ENCODE data around the gene PDP2.
A peak's percentile ranks its signal among the peaks of the same experiment; 100 is the strongest.

PDP2 gene

DNA sequence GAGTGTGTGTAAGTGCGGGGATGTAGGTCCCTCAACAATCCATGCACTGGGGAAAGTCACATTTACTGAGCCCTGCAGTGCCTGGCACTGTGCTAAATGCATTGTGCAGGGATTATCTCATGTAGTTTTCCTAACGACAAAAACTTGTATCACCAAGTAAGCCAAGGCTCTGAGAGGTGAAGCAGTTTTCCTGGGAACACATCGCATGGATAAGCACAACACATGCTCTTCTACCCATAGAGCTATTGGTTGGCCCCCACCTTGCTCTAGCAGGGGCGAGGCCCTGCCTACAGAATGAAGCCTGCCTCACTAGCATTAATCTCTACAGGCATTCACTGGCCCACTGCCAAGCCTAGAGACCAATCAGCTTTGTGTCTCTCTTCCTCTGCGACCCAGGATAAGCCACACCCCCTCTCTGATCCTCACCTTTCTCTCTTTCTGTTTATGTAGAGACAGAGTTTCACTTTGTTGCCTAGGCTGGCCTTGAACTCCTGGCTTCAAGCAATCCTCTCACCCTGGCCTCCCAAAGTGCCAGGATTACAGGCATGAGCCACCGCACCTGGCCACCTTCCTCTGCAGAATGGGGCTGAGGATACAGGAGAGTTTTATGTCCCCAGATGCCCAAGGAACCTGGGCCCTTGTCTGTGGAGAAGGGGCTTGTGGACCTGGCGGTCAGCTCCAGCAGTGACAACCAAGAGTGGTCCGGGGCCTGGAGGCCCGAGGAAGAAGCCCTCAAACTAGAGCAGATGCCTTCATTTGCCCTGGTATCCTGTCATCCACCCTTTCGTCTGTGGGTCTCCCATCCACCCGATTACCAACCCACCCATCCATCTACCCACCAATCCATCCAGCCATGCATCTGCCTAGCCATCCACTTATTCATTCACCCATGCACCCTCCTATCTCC, 25.6 kb downstream of the PDP2 start:
- DNase-seq, result peak; percentile 3

DNA sequence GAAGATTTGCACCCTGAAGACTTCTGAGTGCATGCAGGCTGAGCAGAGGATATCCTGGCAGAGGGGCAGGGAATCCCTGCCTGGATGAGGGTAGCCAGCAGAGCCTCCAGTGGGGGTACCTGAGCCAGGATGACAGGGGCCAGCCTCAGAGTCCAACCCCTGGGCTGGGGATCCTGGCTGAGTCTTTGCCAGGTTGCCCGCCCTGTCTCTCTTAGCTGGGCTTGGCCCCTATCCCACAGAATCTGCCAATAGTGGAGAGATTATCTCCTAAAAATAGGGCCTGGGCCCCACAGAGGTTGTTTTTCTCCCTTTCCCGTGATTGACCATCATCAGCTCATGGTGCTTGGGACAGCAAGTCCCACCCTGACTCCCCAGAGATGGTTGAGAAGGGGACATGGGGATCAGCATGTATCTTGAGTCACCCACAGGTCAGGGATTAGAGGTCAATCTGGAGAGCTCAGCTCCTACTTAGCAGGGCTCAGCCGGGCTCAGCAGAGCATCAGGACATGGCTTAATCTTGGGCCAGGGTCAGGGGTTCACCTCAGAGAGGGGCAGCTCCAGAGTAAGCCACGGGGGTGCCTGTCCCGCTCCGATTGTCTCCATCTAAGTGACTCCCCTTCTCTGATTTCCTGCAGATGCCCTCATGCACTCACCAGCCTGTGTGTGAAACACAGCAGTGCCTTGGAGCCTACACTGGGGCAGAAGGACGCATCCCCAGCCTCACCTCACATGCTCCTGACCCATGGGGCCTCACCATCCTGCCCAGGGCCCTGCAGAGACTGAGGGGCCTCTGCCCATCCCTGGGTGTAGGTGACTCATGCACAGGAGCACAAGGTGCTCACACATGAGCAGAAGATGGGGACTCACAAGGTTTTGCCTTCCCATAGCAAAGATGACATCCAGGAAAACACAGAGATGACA, 26.9 kb downstream of the PDP2 start:
- DNase-seq, result no peak

DNA sequence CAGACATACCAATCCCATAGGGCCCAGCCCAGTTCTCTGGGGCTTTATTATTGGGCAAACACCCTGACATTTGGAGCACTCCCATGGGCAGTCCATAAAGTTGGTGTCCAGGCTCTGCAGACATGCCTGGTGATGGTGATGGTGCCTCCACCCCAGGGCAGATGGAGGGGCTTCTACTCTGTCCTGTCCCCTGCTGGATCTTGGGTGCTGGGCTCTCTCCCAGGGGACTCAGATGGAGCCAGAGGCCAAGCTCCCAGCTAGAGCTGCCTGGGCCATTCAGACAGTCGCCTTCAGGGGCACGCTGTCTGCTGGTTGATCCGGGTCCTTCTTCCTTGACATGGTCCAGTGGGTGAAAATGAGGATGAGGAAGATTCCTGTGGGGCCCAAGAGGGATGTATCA, 27.8 kb downstream of the PDP2 start:
- no peak for DNase-seq

DNA sequence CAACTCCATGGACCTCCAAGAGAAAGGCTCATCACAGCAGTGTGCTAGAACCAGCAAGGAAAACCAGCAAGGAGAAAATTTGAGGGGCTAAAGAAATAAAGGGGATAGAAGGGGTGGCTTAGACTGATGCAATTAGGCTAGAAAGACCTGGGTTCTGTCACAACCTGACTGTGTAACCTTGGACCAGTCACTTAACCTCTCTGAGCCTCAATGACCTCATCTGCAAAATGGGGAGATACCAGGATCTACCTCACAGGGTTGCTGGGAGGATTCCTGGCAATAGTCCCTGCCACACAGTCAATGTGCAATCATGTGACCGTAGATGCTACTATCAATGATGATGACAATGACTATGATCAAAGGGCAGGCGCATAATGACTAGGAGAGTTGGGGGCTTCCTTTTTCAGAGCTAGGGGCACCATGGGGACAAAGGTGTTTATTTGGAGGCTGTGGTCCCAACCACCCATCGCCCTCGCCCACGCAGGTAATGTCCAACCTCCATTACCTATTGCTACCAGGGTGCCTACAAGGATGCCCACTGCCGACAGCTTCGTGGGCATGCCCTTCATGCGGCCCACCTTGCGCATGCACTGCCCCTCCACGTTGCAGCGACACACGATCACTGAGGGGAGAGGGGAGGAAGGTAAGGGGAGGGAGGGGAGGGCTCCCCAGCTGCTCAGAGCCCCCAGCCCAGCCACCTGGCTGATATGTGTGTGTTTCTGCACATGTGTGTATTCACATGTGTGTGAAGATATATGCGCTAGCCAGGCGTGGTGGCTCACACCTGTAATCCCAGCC, 28.6 kb downstream of the PDP2 start:
- no peak for DNase-seq

DNA sequence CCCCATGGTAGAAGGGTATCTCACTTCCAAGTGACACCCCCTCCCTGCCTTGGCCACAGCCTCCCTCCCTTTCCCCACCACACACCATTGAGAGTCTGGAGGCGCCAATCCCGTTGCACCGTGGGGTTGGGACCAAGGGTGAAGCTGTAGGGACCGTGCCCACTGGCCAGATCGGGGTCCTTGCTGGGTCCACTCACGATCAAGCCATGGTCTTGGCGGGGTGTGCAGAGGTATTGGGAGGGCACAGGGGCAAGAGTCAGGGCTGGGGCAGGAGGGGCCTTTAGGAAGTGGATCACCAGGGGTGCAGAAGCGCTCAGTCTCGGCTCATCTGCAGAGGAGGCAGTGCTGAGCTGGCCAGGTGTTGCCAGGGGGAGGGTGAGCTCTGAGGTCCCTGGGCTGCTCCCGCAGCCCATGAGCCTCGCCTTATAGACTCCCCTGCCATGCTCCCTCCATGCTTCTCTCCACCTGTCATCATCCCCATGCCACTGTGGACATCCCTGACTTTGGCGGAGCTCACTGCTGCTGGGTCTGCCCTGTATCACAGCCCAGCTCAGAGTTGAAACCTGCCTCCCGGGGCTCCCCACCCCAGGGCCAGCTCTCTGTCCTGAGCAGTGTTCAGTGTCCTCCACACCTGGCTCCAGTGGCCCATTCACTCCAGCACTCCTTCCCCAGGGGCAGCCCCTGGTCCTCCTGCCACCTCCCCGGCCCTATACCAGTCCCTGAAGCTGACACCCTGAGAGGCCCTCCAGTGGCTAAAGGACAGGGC, 30.0 kb downstream of the PDP2 start:
- DNase-seq, result no peak

DNA sequence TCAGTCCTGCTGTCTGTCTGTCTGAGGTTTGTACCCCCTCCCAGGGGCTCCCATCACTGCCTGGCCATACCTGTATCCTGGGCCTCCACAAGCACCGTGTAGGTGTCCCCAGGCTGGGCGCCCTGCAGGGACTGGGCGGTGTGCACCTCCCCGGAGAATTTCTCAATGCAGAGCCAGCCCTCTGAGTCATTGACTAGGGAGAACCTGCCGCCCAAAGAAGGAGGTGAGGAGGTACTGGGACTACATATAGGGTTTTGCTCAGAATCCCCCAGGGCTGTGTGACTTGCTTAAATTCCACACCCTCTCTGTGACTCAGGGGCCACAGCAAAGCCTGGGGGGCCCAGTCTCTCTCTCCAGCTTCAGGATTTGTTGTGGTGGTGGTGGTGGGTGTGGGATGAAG, 30.8 kb downstream of the PDP2 start:
- DNase-seq, result no peak

DNA sequence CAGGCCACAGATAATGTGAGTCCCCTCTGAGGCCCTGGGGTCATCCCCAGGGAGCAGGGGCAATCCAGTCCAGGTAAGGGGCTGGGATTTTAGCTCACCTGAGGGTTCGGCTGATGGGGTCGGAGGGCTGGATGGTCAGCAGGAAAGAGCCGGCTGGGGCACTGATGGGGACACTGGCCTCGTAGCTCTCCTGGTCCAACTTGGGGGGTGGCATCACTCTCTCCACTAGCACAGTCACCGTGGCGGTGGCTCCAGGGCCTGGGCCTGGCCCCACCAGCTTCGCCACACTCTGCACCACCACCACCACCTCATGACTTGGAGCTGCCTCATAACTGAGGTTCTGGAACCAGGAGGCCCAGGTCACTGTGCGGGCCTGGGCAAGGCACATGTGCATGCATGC, 31.5 kb downstream of the PDP2 start:
- no peak for DNase-seq

DNA sequence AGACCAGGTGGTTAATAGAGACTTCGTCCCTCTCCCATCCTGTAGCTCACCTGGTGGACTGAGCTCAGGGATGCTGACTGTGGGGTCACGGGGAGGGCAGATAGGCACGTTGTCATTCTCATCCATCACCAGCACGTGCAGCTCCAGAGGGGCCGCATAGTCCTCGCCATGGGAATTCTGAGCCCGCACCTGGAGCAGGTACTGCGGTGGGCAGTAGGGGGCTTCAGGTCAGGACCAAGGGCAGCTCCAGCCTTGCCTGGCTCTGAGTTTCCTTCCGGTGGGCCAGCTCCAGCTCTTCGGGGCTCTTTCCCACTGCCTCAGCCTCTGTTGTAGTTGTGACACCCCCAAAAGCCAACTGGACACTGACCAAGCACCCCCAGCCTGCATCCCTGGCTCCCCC, 32.8 kb downstream of the PDP2 start:
- DNase-seq, result no peak

DNA sequence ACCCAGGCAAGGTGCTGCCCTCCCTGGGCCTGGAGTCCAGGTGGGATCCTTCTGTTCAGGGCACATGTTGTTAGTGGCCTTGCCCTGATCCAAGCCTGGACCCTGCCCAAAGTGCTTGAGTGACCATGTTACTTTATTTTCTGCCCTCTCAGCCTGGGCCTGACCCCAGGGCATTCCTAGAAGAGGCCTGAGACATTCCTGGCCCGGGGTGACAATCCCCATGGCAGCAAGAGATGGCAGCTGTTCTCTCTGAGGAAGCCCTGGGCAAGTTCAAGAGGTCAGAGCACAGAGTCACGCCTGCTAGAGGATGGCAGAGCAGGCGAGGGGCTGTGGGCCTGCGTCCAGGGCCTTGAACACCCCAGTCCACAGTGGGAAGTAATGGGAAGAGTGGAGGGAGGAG, 33.4 kb downstream of the PDP2 start:
- DNase-seq, result no peak

DNA sequence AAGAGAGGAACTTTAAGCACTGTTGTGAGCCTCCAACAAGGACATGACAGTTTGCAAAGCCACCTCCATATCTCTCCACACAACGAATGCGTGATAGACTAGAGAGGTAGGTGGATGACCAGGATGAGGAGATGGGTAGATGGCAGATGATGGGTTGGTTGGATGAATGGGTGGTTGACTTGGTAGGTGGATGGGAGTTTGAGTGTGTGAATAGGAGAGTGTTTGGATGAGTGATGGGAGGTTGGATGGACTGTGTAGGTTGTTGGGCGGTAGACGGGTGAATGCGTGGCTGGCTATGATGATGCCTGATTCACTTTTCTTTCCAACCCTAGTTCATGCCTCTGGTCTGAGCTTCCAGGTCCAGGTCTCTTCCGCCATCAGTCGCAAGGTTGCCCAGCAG, 34.2 kb downstream of the PDP2 start:
- no peak for DNase-seq

DNA sequence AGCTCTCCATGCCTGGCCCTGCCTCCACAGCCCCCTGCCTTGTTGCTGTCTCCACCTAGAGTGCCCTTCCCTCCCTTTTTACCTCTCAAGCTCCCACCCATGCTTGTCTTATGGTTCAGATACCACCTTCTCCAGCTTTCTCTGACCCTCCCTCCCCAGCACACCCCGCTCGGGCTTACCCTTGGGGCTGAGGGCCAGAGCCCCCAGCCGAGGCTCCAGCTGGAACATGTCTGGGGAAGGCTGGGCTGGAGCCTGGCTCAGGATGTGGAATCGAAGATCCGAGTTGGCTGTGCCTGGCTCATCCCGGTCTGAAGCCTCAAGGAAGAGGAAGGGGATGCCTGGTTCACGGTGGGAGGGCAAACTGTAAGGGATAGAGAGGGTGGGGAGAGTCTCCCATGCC, 34.7 kb downstream of the PDP2 start:
- DNase-seq, result no peak

DNA sequence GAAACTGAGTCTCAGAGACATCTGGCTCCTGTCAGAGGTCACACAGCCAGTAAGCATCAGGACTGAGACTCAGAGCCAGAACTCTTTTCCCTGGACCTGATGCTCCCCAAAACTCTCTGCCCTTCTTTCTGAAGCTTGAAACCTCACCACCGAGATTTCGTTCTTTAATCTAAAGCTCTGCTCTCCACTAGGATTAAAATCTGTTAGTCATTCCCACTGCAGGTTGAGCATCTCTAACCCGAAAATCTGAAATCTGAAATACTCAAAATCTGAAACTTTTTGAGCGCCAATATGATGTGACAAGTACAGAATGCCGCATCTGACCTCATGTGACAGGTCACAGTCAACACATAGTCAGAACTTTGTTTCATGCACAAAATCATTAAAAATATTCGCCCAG, 36.2 kb downstream of the PDP2 start:
- no peak for DNase-seq

DNA sequence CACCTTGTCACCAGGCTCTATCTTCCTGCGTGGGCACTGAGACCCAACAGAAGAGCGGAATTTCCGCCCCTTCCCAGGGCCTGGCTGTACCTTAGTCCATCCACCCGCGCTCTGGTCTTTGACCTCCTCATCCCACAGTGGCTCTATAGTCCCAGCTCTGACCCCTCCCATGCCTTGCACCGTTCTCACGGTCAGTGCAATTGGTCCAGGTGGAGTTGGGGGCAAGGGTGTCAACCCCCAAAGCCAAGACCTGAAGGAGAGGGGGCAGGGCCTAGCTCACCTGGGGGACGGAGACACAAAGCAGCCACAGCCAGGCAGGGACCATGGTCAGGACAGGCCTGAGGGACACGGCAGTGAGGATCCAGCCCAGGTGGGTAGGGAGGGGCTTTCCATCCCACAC, 37.4 kb downstream of the PDP2 start:
- no peak for DNase-seq

DNA sequence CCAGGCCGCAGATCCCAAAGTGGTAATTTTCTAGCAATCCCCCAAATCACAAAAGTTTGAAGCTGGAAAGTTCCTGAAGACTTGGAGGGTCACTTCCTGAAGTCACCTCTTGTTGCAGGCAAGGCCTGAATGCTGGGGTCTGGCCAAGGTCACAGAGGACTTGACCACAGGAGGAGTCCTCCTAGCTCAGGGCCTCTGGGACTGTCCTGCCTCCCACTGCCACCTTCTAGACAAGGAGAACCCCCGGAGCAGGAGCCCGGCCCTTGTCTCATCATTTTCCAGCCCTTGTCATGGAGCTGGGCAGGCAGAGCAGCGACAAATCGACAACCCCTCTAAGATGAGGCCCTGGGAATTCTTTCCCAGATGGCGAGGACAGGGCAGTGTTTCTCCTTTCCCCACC, 38.0 kb downstream of the PDP2 start:
- no peak for DNase-seq

DNA sequence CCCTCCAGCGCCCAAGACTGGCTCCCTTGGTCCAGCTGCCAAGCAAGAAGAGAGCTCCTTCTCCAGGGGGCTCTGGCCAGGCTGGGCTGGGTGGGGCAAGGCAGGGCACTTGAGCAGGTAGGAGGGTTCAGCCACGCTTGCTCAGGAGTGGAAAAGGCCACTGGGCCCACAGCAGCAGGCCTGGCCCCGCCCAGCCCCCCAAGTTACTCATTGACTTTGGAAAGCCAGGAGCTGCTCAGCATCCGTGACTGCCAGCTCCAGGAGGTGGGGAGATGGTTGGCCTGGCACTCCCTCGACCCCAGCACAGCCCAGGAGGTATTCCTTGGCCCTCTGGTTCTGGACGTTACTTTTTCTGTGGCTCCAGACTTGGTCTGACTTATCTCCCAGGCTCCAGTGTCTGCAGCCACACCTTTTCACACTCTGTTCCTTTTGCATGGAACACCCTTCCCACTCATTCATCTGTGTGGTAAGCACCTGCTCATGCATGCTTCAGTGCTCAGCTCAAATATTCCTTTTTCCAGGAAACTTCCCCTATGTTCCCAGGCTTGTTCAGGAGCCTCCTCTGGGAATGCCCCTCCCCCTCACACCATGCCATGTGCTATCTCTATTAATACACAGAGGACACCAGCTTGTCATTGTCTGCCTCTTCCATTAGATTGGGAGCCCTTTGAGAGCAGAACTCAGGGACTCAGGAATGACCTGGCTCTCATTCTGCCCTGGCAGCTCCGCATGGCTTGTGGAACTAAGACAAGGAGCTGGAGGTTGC, 38.7 kb downstream of the PDP2 start, which contains the start of gene CDH16:
TSS of gene CDH16 (minus strand) at position 83 of the 766 bp plus-strand sequence. CDS start 820 bp downstream, outside the sequence.
- DNase-seq, result no peak

DNA sequence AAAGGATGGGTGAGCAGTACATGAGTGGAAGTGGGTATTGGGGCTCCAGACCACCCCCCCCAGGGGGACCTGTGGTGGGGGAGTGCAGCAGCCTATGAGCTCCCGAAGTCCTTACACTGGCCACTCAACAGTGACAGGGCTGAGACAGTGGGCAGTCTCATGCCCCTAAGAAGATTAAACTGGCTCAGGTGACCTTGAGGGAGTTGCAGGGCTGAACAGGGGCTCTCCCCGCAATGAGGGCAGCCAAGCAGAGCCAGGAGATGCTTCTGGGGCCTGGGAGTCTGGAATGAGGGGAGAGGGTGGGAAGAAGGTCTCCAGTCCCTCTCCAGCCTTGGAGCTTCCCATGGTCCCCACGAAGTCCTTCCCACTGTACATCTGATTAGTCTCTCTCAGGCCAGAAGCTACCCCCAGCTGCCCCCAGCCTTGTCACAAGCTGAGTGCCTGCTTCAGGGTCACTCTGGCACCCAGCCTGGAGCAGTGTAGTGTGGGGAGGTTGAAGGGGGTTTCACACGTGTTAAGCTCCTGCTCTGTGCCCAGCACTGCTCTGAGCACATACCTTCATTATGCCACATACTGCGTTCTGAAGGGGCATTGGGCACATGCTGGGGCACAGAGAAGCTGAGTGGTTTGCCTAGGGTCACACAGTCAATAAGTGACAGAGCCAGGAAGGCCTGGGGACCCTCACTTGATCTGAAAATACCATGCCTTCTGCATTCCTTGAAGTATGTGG, 39.4 kb downstream of the PDP2 start:
- DNase-seq, result no peak

DNA sequence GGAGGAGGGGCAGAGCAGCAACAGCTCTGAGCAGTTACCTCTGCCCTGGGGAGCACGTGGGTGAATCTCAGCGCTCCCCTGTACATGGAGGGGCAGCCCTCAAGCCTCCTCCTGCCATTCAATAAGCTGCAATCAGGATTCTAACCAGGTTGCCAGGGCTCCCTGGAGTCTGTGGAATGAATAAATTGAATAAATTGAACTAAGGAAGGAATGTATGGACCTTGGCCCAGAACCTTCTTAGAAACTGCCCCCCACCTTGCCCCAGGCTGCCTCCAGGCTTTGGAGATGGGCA, 39.9 kb downstream of the PDP2 start:
- no peak for DNase-seq

DNA sequence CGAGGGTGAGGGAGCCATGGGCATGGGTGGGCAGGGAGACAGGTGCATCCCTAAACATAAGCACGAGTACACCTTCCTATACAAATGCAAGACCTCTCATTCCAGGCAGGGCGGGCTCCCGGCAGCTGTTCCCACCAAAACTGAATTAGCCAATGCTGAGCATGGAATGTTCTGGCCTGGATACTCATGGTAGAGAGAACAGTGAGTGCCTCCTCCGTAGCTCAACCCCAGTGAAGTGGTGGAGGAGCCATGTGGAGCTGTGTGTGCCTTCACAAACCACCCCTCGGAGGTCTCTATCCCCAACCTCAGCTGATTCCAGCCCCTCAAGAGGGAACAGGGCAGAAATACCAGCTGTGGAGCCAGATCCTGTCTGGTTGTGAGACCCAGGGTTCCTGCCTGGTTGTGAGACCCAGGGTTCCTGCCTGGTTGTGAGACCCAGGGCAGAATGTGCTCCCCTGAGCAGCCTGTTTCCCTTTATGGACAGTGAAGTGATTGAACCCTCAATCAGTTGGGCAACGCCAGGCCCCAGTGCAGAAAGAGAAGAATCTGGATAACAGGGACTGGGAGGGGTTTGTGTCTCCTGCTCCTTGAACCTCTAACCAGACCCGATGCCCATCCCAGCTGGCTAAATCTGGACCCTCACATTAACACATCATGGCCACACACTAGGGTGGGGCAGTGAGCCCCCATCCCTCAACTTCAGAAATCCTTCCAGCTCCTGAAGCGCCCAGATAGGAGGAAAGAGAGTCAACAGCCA, 40.8 kb downstream of the PDP2 start:
- no peak for DNase-seq

DNA sequence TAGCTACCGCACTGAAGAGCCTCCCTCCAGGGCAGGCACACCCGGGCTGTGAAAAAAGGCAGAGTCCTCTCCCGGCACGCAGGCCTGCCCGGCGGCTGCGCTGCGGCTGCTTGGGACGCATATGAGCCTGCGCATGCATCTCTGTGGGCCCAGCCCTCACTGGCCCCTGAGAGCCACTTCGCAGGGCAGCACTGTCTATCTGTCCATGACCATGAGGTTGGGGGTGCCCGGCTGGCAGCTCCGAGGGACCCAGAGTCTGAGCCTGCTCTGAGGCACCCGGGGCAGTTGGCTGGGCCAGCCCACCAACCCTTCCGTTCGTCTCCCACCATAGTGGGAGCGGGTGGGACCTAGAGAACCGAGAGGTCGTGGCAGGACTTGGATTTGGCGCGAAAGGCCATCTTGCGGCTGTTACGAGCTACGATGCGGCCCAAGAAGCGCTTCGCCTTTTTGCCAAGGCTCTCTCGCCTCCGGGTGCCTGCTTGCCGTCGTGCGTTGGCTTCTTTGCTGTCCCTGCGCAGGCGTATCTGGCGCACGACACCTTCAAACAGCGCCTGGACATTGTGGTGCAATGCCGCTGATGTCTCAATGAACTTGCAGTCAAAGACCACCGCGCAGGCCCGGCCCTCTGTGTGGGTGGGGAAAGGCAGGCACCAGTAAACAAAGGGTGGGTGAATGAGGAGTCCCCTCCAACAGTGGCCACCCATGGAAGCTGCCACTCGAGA, 41.6 kb downstream of the PDP2 start:
- DNase-seq, result no peak
